HepG2 (cell line): ENCODE measurements around the gene TBCEL. TPM values are rescaled to one million over a fixed set of nuclear protein-coding genes. Genes with fewer than 3 reads are reported as not detected.

Source experiments
- ATAC-seq: fragments of 200-7000 bp; cut with Tn5 transposase; 3 replicates; pipeline ENCODE4 v1.9.1; 2020; ENCODE audit warnings: mild to moderate bottlenecking, moderate library complexity
- BruUV-seq: library from RNA; stranded (reverse); fragments of 400-500 nt; replicated peaks from 2 replicates; lab custom pipeline; 2021; lab: Mats Ljungman, UMichigan
- CTCF ChIA-PET: fragments of 300-600 bp; formaldehyde crosslinking; extraction: SDS; loops from one replicate; lab custom pipeline; 2021; ENCODE audit warnings: low total read pairs, inconsistent platforms, low intra/inter-chr PET ratio; lab: Yijun Ruan, JAX
- POLR2A ChIA-PET: fragments of 350-600 bp; sonication (Branson Sonifier 250); formaldehyde crosslinking; loops from one replicate; lab custom pipeline; 2020; ENCODE audit warnings: antibody characterized with exemption, inconsistent platforms; lab: Yijun Ruan, JAX
- DNase-seq: peaks from one replicate; pipeline ENCODE4 v3.0.0-alpha.2; 2015; ENCODE audit warnings: low spot score
- FAIRE-seq: peaks from 3 replicates; lab custom pipeline; 2011; peaks lifted over from hg19 to GRCh38; lab: Jason Lieb, UNC
- H2AFZ ChIP-seq: one replicate; pipeline ENCODE4 v1.6.1; 2011; ENCODE audit warnings: low read length, inconsistent platforms
- H3K27ac ChIP-seq: fragments of 300-600 bp; 3 replicates; pipeline ENCODE4 v1.8.0; 2011; ENCODE audit warnings: mixed run types, mild to moderate bottlenecking, mixed read lengths, low read length, inconsistent platforms; ENCODE audit not compliant: insufficient read depth; ENCODE audit errors: extremely low read length
- H3K27me3 ChIP-seq, 2 experiments: fragments of 200-600 bp in 1 of 2; 2 replicates in 1 of 2; 3 replicates in 1 of 2; pipeline versions ENCODE4 v1.6.0 to v1.8.0; 2011; ENCODE audit warnings: low read length in 2 of 2, mild to moderate bottlenecking in 2 of 2, moderate library complexity in 2 of 2, inconsistent platforms in 1 of 2; ENCODE audit not compliant: insufficient read depth in 2 of 2, control insufficient read depth in 1 of 2
- H3K36me3 ChIP-seq, 2 experiments: fragments of 200-600 bp in 1 of 2; replicated peaks in 1 of 2; 2 replicates in 1 of 2; 3 replicates in 1 of 2; pipeline versions ENCODE4 v1.5.1 to v1.8.0; 2011; ENCODE audit warnings: low read length in 2 of 2, inconsistent platforms in 1 of 2; ENCODE audit not compliant: insufficient read depth in 2 of 2, control insufficient read depth in 1 of 2
- H3K4me1 ChIP-seq: 2 replicates; pipeline ENCODE4 v1.5.1; 2012; ENCODE audit warnings: low read length, inconsistent platforms; ENCODE audit not compliant: insufficient read depth
- H3K4me2 ChIP-seq: 2 replicates; pipeline ENCODE4 v1.6.0; 2011; ENCODE audit warnings: low read depth, low read length, inconsistent platforms
- H3K4me3 ChIP-seq, 3 experiments: fragments of 200-600 bp in 1 of 3; sonication (generic), shearing (Covaris generic) in 1 of 3; replicated peaks in 1 of 3; 2 replicates each; pipeline ENCODE4 v1.5.1; 2011 to 2016; ENCODE audit warnings: low read length in 3 of 3, inconsistent platforms in 2 of 3, low read depth in 2 of 3, mild to moderate bottlenecking in 2 of 3, control low read depth in 1 of 3, mixed read lengths in 1 of 3; ENCODE audit not compliant: insufficient read depth in 1 of 3
- H3K79me2 ChIP-seq: one replicate; pipeline ENCODE4 v1.6.1; 2011; ENCODE audit warnings: low read length, inconsistent platforms; ENCODE audit not compliant: insufficient read depth
- H3K9ac ChIP-seq: 2 replicates; pipeline ENCODE4 v1.6.0; 2011; ENCODE audit warnings: mild to moderate bottlenecking, low read depth, low read length, inconsistent platforms; ENCODE audit not compliant: insufficient read depth
- H3K9me3 ChIP-seq: 2 replicates; pipeline ENCODE4 v1.5.1; 2012; ENCODE audit warnings: mild to moderate bottlenecking, low read length
- H4K20me1 ChIP-seq: 2 replicates; pipeline ENCODE4 v1.6.0; 2011; ENCODE audit warnings: inconsistent platforms, mild to moderate bottlenecking, low read length, moderate library complexity; ENCODE audit not compliant: insufficient read depth
- ARNT2 ChIP-seq: sonication (generic); formaldehyde crosslinking; IDR thresholded peaks from 2 replicates; pipeline ENCODE4 v1.8.0; 2022; ENCODE audit warnings: mild to moderate bottlenecking, low read depth, missing genetic modification reagents, moderate library complexity
- E2F1 ChIP-seq: sonication (generic); formaldehyde crosslinking; IDR thresholded peaks from 2 replicates; pipeline ENCODE4 v1.5.0; 2020; ENCODE audit warnings: missing genetic modification reagents
- EP300 ChIP-seq, 3 experiments: sonication (generic) in 1 of 3; formaldehyde crosslinking in 1 of 3; IDR thresholded peaks; 2 replicates each; pipeline versions ENCODE4 v1.5.1 to v1.6.1; 2011 to 2020; ENCODE audit warnings: low read depth in 2 of 3, low read length in 2 of 3, borderline replicate concordance in 1 of 3, improper control_type of control experiment in 1 of 3, mild to moderate bottlenecking in 1 of 3, missing genetic modification reagents in 1 of 3, moderate library complexity in 1 of 3
- ETV6 ChIP-seq: sonication (generic); formaldehyde crosslinking; conservative IDR thresholded peaks from 2 replicates; pipeline ENCODE4 v1.4.0; 2020; ENCODE audit warnings: missing genetic modification reagents
- MAFK ChIP-seq, 2 experiments: IDR thresholded peaks in 1 of 2; conservative IDR thresholded peaks in 1 of 2; 2 replicates each; pipeline ENCODE4 v1.6.1; 2011; ENCODE audit warnings: improper control_type of control experiment in 2 of 2, low read length in 2 of 2
- NFKBIZ ChIP-seq: IDR thresholded peaks from 2 replicates; pipeline ENCODE4 v1.6.1; 2018; ENCODE audit warnings: missing genetic modification reagents, missing compliant biosample characterization
- NR3C1 ChIP-seq: sonication (generic); formaldehyde crosslinking; IDR thresholded peaks from 2 replicates; pipeline ENCODE4 v1.4.0; 2020; ENCODE audit warnings: missing genetic modification reagents
- RARA ChIP-seq: IDR thresholded peaks from 2 replicates; pipeline ENCODE4 v1.6.1; 2016; ENCODE audit warnings: missing genetic modification reagents, missing compliant biosample characterization
- RNF2 ChIP-seq: fragments of 450-650 bp; conservative IDR thresholded peaks from 2 replicates; pipeline ENCODE4 v1.6.1; 2016; ENCODE audit warnings: low read depth
- ZNF224 ChIP-seq: sonication (generic); formaldehyde crosslinking; IDR thresholded peaks from 2 replicates; pipeline ENCODE4 v1.5.0; 2020; ENCODE audit warnings: mild to moderate bottlenecking, missing genetic modification reagents
- ZNF460 ChIP-seq: sonication (generic); formaldehyde crosslinking; IDR thresholded peaks from 2 replicates; pipeline ENCODE4 v1.5.1; 2020; ENCODE audit warnings: missing genetic modification reagents, mild to moderate bottlenecking, borderline replicate concordance
- ZNF891 ChIP-seq: sonication (generic); formaldehyde crosslinking; IDR thresholded peaks from 2 replicates; pipeline ENCODE4 v1.5.0; 2020; ENCODE audit warnings: mild to moderate bottlenecking, missing genetic modification reagents
- WGBS: methylation state at CpG from one replicate; pipeline ENCODE4 v1.1.6; 2017; ENCODE audit warnings: low lambda C conversion rate; 5-methylcytosine and 5-hydroxymethylcytosine counted together
- in situ Hi-C: cut with HindIII; loops from 2 replicates; pipeline ENCODE4 v1.10.0; 2017; ENCODE audit warnings: low pct_unique_long_range_greater_than_20kb; ENCODE audit not compliant: extremely low pct_ligation_motif_present
- intact Hi-C: fragments of 100-400 bp; cut with micrococcal nuclease; formaldehyde crosslinking; loops from one replicate; pipeline ENCODE4 v1.10.0; 2022; ENCODE audit not compliant: unreplicated experiment
- polyA plus RNA-seq, 8 experiments: library from polyadenylated mRNA; depleted of rRNA in 3 of 8; stranded (reverse) in 7 of 8; unstranded in 1 of 8; fragments of >200 nt; fragmentation: Illumina TruSeq in 4 of 8; extraction: Trizol in 4 of 8; gene quantifications; 2 replicates each; pipeline versions ENCODE4 v1.2.1 to v1.2.3, GENCODE V29; 2011 to 2016; ENCODE audit warnings: low read depth in 4 of 8, missing spikeins in 1 of 8, mixed read lengths in 1 of 8; ENCODE audit not compliant: insufficient read depth in 1 of 8
- total RNA-seq, 5 experiments: library from RNA; depleted of rRNA; stranded (reverse); fragments of >200 nt; fragmentation: Illumina TruSeq; extraction: Trizol; gene quantifications; 2 replicates each; pipeline ENCODE4 v1.2.3, GENCODE V29; 2016; ENCODE audit warnings: low read depth in 1 of 5
- TF ChIP-seq, protein P1 (sequence below): sonication (generic); formaldehyde crosslinking; IDR thresholded peaks from 2 replicates; pipeline ENCODE4 v1.4.0; 2020; ENCODE audit warnings: mild to moderate bottlenecking, missing genetic modification reagents

TBCEL gene
- total and polyA plus RNA-seq, 2 of the 13 experiments (the other 11 are each of a cell fraction or from before 2014, with no cell fraction given): 6.1 to 12.5 TPM

DNA sequence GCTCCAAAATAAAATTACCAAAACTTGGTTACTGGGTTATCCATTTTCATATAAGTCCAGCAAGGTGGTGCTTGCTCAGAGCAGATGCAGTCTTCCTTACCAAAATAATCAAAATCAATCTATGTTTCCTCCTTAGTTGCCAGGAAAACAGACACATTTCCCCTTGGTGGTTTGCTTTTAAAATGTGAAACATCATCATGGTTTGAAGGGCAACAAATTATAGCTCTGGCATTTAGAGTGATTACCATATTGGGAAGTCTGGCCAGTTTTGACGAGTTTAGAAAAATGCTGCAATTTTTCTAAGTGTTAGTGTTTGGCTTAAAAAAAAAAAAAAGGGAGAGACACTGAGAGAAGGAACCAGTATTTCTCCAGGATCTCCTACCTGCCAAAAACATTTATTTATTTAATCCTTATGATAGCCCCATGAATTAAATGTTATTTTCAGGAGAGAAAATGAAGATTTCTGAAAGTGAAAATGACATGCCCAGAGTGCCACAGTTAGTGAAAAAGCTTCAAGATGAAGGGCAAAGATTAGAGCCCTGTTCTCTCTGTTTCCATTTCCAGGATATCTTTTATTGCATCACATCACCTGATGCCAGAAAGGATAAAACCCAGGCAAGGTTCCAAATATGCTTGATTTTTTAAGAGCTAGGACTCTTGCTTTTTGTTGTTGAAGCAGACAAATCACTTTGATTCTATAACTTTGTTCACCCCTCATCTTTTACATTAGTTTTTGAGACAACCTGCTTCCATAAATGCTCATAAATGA is 29.6 kb upstream of the TBCEL start:
- Histone ChIP-seq H4K20me1 (no peaks in the 10 kb centered on the region), H3K27me3 (peaks cover 1 to 7% of the 10 kb centered on the region in 2 experiments; a peak in 2 of 5 replicates), H3K9ac (no peak overlapping the region), H3K79me2 (no peaks in the 10 kb centered on the region), H3K36me3 (no peaks in the 10 kb centered on the region), H3K4me1 (no peaks in the 10 kb centered on the region), H3K9me3 (no peaks in the 10 kb centered on the region), H3K27ac (no peak overlapping the region), H3K4me3 (no peak overlapping the region), H3K4me2 (no peak overlapping the region), H2AFZ (no peak overlapping the region)
- in situ Hi-C loops: no loop called here
- FAIRE-seq (no peak), ATAC-seq (no peak), DNase-seq (no peak)
- TF ChIP-seq ZNF224 (CRISPR knock-in tag) (no peak), ETV6 (no peak)
- 3% methylated on average over 1 of the region's 1 CpG for WGBS
- ChIA-PET CTCF (no interaction called here), POLR2A (no interaction called here)
- BruUV-seq: no TSS peak
- intact Hi-C loops: no loop called here

DNA sequence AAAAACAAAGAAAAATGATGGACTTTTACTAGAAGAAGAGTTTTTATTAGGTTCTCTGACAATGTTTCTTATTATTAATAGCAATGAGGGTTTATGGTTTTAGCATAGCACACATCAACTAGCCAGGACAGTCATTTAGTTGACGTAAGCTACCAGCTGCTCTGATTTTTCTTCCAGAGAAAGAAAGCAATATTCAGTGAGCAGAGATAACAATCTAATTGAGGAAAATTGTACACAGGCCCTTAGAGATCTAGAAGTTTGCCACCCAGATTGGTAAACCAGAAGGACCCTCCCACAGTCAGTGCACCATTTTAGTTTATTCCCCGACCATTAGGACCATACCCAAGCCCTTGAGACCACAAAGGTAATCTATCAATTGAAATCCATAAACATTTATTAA is 28.7 kb upstream of the TBCEL start:
- H4K20me1 ChIP-seq: no peaks in the 10 kb centered on the region
- CTCF ChIA-PET: no interaction called here
- no peak overlapping the region for H3K4me3 ChIP-seq
- H3K9me3 ChIP-seq: no peaks in the 10 kb centered on the region
- no peak for FAIRE-seq
- H3K36me3 ChIP-seq: no peaks in the 10 kb centered on the region
- H3K4me2 ChIP-seq: no peak overlapping the region
- BruUV-seq: no TSS peak
- H3K4me1 ChIP-seq: no peaks in the 10 kb centered on the region
- H2AFZ ChIP-seq: no peak overlapping the region
- 26% methylated on average over 2 of the region's 2 CpGs for WGBS
- no peak for ATAC-seq
- in situ Hi-C loops: no loop called here
- POLR2A ChIA-PET: no interaction called here
- peaks cover 1 to 11% of the 10 kb centered on the region in 2 experiments; a peak in 3 of 5 replicates for H3K27me3 ChIP-seq
- intact Hi-C loops: no loop called here
- no peak overlapping the region for H3K9ac ChIP-seq
- H3K79me2 ChIP-seq: no peaks in the 10 kb centered on the region
- H3K27ac ChIP-seq: no peak overlapping the region
- no peak for DNase-seq
- TF ChIP-seq RARA (CRISPR knock-in tag): no peak
- TF ChIP-seq, protein P1, sequence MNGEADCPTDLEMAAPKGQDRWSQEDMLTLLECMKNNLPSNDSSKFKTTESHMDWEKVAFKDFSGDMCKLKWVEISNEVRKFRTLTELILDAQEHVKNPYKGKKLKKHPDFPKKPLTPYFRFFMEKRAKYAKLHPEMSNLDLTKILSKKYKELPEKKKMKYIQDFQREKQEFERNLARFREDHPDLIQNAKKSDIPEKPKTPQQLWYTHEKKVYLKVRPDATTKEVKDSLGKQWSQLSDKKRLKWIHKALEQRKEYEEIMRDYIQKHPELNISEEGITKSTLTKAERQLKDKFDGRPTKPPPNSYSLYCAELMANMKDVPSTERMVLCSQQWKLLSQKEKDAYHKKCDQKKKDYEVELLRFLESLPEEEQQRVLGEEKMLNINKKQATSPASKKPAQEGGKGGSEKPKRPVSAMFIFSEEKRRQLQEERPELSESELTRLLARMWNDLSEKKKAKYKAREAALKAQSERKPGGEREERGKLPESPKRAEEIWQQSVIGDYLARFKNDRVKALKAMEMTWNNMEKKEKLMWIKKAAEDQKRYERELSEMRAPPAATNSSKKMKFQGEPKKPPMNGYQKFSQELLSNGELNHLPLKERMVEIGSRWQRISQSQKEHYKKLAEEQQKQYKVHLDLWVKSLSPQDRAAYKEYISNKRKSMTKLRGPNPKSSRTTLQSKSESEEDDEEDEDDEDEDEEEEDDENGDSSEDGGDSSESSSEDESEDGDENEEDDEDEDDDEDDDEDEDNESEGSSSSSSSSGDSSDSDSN (CRISPR knock-in tag): no peak
- TF ChIP-seq MAFK (conservative IDR thresholded peaks at IDR 0.05 in 1 of 2, IDR thresholded peaks at IDR 0.05 in 1 of 2; ENCODE audit: low read length in 2 of 2): no peak
- no peak for TF ChIP-seq ARNT2 (CRISPR knock-in tag)
- no peak for TF ChIP-seq E2F1 (CRISPR knock-in tag)
- no peak for TF ChIP-seq ZNF891 (CRISPR knock-in tag)
- no peak for TF ChIP-seq RNF2
- TF ChIP-seq NR3C1 (CRISPR knock-in tag): no peak
- TF ChIP-seq EP300 (IDR thresholded peaks at IDR 0.05; ENCODE audit: low read depth in 2 of 2, low read length in 2 of 2): no peak
- TF ChIP-seq EP300 (CRISPR knock-in tag; IDR thresholded peaks at IDR 0.05; ENCODE audit: borderline replicate concordance): no peak
- no peak for TF ChIP-seq ZNF460 (CRISPR knock-in tag)
- no peak for TF ChIP-seq NFKBIZ (CRISPR knock-in tag)
